ENCODE results near the gene TNNI3. TPM values are rescaled to one million over a fixed set of nuclear protein-coding genes. Genes with fewer than 3 reads are reported as not detected.

TNNI3 gene
- total RNA-seq, 2 experiments from 2014 or later: 2.6 TPM; not detected in 1

DNA sequence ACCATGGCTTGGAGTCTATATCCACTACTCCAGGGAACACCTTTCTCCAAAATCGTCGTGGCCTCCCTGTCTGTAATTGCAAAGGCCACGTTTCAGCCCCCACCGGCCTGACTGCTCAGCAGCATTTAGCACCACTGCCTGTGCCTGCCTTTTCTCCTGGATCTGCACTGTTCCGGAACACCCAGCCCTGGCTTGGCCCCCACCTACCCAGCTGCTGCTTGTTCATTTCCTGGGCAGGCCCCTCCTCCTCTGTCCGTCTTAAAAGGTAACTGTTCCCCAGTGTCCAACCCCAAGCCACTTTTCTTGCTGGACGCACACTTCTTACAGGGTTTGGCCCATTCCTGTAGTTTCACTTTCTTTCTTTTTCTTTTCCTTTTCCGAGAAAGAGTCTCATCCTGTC, 31.1 kb upstream of the TNNI3 start:
- ChIA-PET CTCF (ENCODE audit: unreplicated experiment) (no interaction called here), POLR2A (no interaction called here)
- no peak overlapping the region for H3K27ac ChIP-seq (ENCODE audit: low read depth, low read length, poor library complexity, severe bottlenecking)
- no peak overlapping the region for H3K4me3 ChIP-seq (ENCODE audit: low read depth, low read length, poor library complexity, severe bottlenecking)
- no peak for DNase-seq (ENCODE audit: low spot score)
- H4K20me1 ChIP-seq (ENCODE audit: insufficient read depth, low read length): no peaks in the 10 kb centered on the region
- TF ChIP-seq EZH2phosphoT487 (IDR thresholded peaks at IDR 0.05; ENCODE audit: borderline replicate concordance, low read depth, low read length): no peak
- TF ChIP-seq, protein P1, sequence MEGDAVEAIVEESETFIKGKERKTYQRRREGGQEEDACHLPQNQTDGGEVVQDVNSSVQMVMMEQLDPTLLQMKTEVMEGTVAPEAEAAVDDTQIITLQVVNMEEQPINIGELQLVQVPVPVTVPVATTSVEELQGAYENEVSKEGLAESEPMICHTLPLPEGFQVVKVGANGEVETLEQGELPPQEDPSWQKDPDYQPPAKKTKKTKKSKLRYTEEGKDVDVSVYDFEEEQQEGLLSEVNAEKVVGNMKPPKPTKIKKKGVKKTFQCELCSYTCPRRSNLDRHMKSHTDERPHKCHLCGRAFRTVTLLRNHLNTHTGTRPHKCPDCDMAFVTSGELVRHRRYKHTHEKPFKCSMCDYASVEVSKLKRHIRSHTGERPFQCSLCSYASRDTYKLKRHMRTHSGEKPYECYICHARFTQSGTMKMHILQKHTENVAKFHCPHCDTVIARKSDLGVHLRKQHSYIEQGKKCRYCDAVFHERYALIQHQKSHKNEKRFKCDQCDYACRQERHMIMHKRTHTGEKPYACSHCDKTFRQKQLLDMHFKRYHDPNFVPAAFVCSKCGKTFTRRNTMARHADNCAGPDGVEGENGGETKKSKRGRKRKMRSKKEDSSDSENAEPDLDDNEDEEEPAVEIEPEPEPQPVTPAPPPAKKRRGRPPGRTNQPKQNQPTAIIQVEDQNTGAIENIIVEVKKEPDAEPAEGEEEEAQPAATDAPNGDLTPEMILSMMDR (conservative IDR thresholded peaks at IDR 0.05; ENCODE audit: low read length): no peak
- BruUV-seq (replicated peaks): no TSS peak
- no peaks in the 10 kb centered on the region for H3K9me2 ChIP-seq (ENCODE audit: insufficient read depth, low read length)
- H3K4me1 ChIP-seq (ENCODE audit: insufficient read depth, low read length, poor library complexity, severe bottlenecking): no peaks in the 10 kb centered on the region
- no peak overlapping the region for H2AFZ ChIP-seq (ENCODE audit: low read length)
- intact Hi-C loops (cut with micrococcal nuclease; ENCODE audit: unreplicated experiment): no loop called here
- H3K9me3 ChIP-seq (ENCODE audit: low read length): no peaks in the 10 kb centered on the region
- H3K36me3 ChIP-seq (ENCODE audit: insufficient read depth, low read length): no peaks in the 10 kb centered on the region
- H3K4me2 ChIP-seq (ENCODE audit: low read length): no peak overlapping the region
- no peaks in the 10 kb centered on the region for H3K79me2 ChIP-seq (ENCODE audit: insufficient read depth, low read depth, low read length)

DNA sequence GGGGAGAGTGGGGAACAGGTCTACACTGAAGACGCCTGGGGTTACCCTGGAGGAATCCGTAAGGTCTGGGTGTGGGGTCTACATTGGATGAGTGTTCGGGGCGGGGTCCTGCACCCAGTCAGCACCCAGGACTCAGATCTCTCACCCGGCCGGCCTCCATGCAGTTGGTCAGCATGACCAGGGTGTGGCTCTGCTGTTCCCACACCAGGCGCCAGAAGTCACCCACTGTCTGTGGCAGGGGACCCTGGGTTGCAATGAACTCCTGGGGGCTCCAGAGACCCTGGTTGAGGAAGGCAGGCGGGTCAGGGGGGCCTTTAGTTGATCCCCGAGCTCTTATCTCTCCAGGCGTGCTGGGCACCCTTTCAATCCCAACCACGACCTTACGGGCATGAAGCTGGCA, 28.5 kb upstream of the TNNI3 start:
- no peaks in the 10 kb centered on the region for H4K20me1 ChIP-seq (ENCODE audit: insufficient read depth, low read length)
- TF ChIP-seq, protein P1 (conservative IDR thresholded peaks at IDR 0.05; ENCODE audit: low read length): no peak
- TF ChIP-seq EZH2phosphoT487 (IDR thresholded peaks at IDR 0.05; ENCODE audit: borderline replicate concordance, low read depth, low read length): no peak
- ChIA-PET CTCF (ENCODE audit: unreplicated experiment) (no interaction called here), POLR2A (no interaction called here)
- no peak overlapping the region for H3K4me2 ChIP-seq (ENCODE audit: low read length)
- no peaks in the 10 kb centered on the region for H3K79me2 ChIP-seq (ENCODE audit: insufficient read depth, low read depth, low read length)
- no TSS peak for BruUV-seq (replicated peaks)
- H3K9me2 ChIP-seq (ENCODE audit: insufficient read depth, low read length): no peaks in the 10 kb centered on the region
- H3K27ac ChIP-seq (ENCODE audit: low read depth, low read length, poor library complexity, severe bottlenecking): no peak overlapping the region
- H2AFZ ChIP-seq (ENCODE audit: low read length): no peak overlapping the region
- no peaks in the 10 kb centered on the region for H3K36me3 ChIP-seq (ENCODE audit: insufficient read depth, low read length)
- H3K9me3 ChIP-seq (ENCODE audit: low read length): no peaks in the 10 kb centered on the region
- no peaks in the 10 kb centered on the region for H3K4me1 ChIP-seq (ENCODE audit: insufficient read depth, low read length, poor library complexity, severe bottlenecking)
- no peak for DNase-seq (ENCODE audit: low spot score)
- no peak overlapping the region for H3K4me3 ChIP-seq (ENCODE audit: low read depth, low read length, poor library complexity, severe bottlenecking)
- intact Hi-C loops (cut with micrococcal nuclease; ENCODE audit: unreplicated experiment): no loop called here

DNA sequence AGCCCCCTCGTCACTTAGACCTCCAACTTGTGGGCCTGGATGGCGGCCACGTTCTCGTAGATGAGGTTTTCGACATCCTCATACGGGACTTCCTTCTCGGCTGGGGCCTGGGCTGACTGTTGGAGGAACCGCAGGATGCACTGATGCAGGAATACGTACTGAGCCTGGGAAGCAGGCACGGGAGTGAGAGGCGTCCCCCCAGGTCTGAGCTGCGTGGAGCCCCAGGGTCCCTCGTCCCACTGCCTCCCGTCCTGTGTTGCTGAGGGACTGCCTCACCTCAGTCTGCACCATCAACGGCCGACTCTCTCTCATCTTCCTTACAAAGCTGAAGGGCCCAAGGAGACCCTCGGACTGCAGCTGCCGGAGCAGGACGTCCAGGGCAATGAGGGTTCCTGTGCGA, 24.2 kb upstream of the TNNI3 start:
- DNase-seq (ENCODE audit: low spot score): no peak
- intact Hi-C loops (cut with micrococcal nuclease; ENCODE audit: unreplicated experiment): no loop called here
- CTCF ChIA-PET (ENCODE audit: unreplicated experiment): no interaction called here
- H4K20me1 ChIP-seq (ENCODE audit: insufficient read depth, low read length): no peaks in the 10 kb centered on the region
- no peaks in the 10 kb centered on the region for H3K36me3 ChIP-seq (ENCODE audit: insufficient read depth, low read length)
- H3K4me1 ChIP-seq (ENCODE audit: insufficient read depth, low read length, poor library complexity, severe bottlenecking): peaks cover 14% of the 10 kb centered on the region
- no TSS peak for BruUV-seq (replicated peaks)
- no peak overlapping the region for H3K4me2 ChIP-seq (ENCODE audit: low read length)
- H3K79me2 ChIP-seq (ENCODE audit: insufficient read depth, low read depth, low read length): no peaks in the 10 kb centered on the region
- no peaks in the 10 kb centered on the region for H3K9me3 ChIP-seq (ENCODE audit: low read length)
- H2AFZ ChIP-seq (ENCODE audit: low read length): no peak overlapping the region
- no peak for TF ChIP-seq EZH2phosphoT487 (IDR thresholded peaks at IDR 0.05; ENCODE audit: borderline replicate concordance, low read depth, low read length)
- TF ChIP-seq, protein P1 (conservative IDR thresholded peaks at IDR 0.05; ENCODE audit: low read length): no peak
- no peak overlapping the region for H3K27ac ChIP-seq (ENCODE audit: low read depth, low read length, poor library complexity, severe bottlenecking)
- POLR2A ChIA-PET: no interaction called here
- H3K9me2 ChIP-seq (ENCODE audit: insufficient read depth, low read length): no peaks in the 10 kb centered on the region
- H3K4me3 ChIP-seq (ENCODE audit: low read depth, low read length, poor library complexity, severe bottlenecking): no peak overlapping the region

Data from OCI-LY7 (cell line).